Spleen (tissue), 7 donors: ENCODE data around the gene FBXL17.

Experiments
- CTCF ChIP-seq, 11 experiments: fragments of 200-600 bp in 7 of 11; fragments of 450-650 bp in 4 of 11; sonication (generic) in 4 of 11; IDR thresholded peaks in 8 of 11; conservative IDR thresholded peaks in 3 of 11; 1 replicate in 7 of 11; 2 replicates in 4 of 11; pipeline versions ENCODE4 v1.4.0 to v1.8.0; 2016 to 2021; ENCODE audit warnings: antibody characterized with exemption in 11 of 11, inconsistent platforms in 4 of 11, mild to moderate bottlenecking in 1 of 11
- POLR2AphosphoS5 ChIP-seq, 3 donors: sonication (generic); formaldehyde crosslinking; IDR thresholded peaks; one replicate each; pipeline ENCODE4 v1.5.1; 2017; ENCODE audit warnings: antibody characterized with exemption in 3 of 3
- donor health status: DM: no; HTN: no; CAD: no; lungs with moderate emphysema.
- donor health status: DM: no; HTN: no; CAD: no.
- donor health status: DM: no; HTN: no; CAD: no.

- no peak for TF ChIP-seq CTCF (IDR thresholded peaks at IDR 0.05 in 8 of 11, conservative IDR thresholded peaks at IDR 0.05 in 3 of 11)
- no peak for TF ChIP-seq POLR2AphosphoS5 (IDR thresholded peaks at IDR 0.05)
These were observed 517.1 kb downstream of the FBXL17 start for GRCh38 chr5:107864793-107865192.
